Measurements from ENCODE around the gene LRIT2.
"Not testable (repeated sequence)": the region's sequence is repeated elsewhere in the genome, so short reads cannot be mapped to it uniquely, and the experiment has no call there.

Gene LRIT2

GRCh38 chr10:84177541-84178141 is 47.7 kb downstream of the LRIT2 start:
- DNase-seq, result no peak

- DNase-seq, result no peak
Observed at GRCh38 chr10:84176836-84177474, 48.4 kb downstream of the LRIT2 start.

GRCh38 chr10:84176351-84176750 is 49.0 kb downstream of the LRIT2 start:
- DNase-seq, result no peak

- no peak for DNase-seq
Observed at GRCh38 chr10:84175436-84175835, 49.9 kb downstream of the LRIT2 start.

- no peak for DNase-seq
Observed at GRCh38 chr10:84173501-84173929, 51.8 kb downstream of the LRIT2 start, which contains the start of gene GPR15LG. TSS of gene GPR15LG (plus strand) at chr10:84173801. CDS start at chr10:84173852, 51 bp downstream.

GRCh38 chr10:84172467-84173356 is 52.6 kb downstream of the LRIT2 start:
- DNase-seq, result no peak

GRCh38 chr10:84171700-84172466 is 53.5 kb downstream of the LRIT2 start:
- not testable (repeated sequence) for DNase-seq

- not testable (repeated sequence) for DNase-seq
Observed at GRCh38 chr10:84171237-84171636, 54.1 kb downstream of the LRIT2 start.

Measured in SHP77 treated with DMSO at 0.1 percent for 48 hours (cell line).